Fibroblast of skin of left biceps (primary cell): ENCODE measurements around the gene MYL1.

ENCODE experiments used
- DNase-seq, 2 experiments: peaks; one replicate each; pipeline ENCODE4 v3.0.0-alpha.2; 2013; ENCODE audit warnings: low read depth in 2 of 2

Gene MYL1

GRCh38 chr2:210267698-210268097, 47.3 kb downstream of the MYL1 start:
- no peak for DNase-seq

DNA sequence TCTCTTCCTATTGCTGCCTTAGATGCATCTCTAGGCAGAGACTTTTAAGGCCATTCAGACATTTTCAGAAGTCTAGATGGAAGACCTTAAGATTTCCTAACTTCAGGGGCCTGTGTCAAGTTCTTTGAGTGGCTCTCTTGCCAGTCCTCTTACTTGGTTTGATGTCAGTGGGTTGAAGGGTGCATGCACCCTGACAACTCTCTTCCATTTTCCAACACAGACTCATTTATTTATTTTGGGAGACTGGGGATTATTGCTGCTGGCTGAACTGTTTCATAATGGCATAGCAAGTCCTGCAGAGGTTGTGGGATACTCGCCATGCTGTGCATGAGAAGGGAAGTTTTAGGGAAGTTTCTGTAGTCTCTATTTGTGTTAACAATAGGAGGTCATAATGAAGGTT, 50.7 kb downstream of the MYL1 start:
- no peak for DNase-seq

GRCh38 chr2:210263841-210264240, 51.1 kb downstream of the MYL1 start:
- DNase-seq, result no peak

DNA sequence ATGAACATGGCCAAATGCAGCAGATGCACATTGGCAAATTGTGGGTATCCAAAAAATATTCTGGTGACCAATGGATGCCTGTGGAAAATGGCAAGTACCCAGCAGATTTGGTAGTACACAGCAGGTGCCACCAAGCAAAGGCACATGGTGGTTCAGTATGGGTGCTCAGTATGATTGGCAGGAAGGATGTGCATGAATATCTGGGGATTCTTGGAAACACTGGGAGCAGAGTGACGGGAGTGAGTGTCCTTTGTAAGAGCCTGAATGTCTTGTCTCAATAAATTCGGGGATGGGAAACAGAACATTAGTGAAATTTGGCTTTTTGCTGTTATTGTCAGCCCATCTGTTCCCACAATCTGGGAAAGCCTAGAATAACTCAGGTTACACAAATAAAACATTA, 52.9 kb downstream of the MYL1 start:
- DNase-seq, result no peak

DNA sequence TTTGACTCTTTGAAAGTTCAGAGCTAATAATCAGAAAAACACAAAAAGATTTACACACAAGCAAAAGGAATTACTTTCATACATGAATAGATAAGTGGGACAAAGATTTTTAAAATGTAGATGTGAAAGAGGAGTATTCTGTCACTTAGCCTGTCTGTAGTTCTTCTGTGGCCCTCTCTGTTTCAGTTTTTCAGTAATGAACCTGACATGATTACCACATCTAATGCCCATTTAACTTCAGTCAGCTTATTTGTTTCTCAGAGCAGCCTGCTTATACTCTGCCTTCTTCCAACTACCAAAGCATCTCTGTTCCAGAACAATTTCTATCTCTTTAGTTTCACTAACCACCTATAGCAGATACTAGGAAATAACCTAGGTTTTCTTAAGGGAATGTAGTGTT, 55.3 kb downstream of the MYL1 start:
- DNase-seq, result no peak

GRCh38 chr2:210252699-210253606, 62.0 kb downstream of the MYL1 start:
- DNase-seq, result no peak

DNA sequence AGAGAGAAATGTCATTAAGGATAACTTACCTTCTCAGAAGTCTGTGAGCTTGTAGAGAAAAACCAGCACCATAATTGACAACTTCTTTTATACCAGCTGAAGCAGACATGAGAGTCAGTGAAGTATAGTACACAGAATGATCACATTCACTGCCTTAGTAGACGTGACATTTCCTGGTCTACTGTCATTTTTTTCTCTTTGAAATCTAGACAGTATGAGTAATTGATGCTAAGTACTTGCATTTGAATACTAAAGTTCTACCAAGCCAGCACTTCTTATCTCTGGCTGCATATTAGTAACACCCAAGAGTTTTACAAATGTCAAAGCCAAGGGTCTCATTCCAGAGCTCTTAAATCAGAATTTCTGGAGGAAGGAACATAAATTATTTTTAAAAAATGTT, 64.4 kb downstream of the MYL1 start:
- DNase-seq, result no peak
